GM18498 (cell line): ENCODE results near the gene PRUNE2.
"Not testable (repeated sequence)": the region's sequence is repeated elsewhere in the genome, so short reads cannot be mapped to it uniquely, and the experiment has no call there.

Experiments used
- ATAC-seq: cut with Tn5 transposase; IDR thresholded peaks from one replicate; pipeline ENCODE4 v1.9.1; 2021; ENCODE audit warnings: mild to moderate bottlenecking, moderate library complexity; ENCODE audit not compliant: unreplicated experiment

PRUNE2 gene

DNA sequence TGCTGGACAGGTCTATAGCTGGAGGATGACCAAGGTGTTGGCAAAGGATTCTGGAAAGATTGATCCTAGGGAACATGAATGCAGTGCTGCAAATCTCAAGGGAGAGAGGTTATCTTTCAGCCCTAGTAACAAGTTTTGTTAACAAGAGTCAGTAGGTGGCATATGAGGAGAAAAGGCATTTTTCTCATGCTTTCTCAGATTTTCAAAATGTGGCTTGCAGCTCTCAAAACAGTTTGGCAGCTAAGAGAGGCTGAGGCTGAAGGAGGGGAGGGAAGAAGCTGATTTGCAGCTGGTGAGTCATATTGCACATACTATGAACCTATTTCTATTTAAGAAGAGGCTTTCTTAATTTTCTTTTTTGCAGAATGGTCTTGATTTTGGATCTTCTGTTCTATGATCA is 205.9 kb downstream of the PRUNE2 start:
- no peak for ATAC-seq

DNA sequence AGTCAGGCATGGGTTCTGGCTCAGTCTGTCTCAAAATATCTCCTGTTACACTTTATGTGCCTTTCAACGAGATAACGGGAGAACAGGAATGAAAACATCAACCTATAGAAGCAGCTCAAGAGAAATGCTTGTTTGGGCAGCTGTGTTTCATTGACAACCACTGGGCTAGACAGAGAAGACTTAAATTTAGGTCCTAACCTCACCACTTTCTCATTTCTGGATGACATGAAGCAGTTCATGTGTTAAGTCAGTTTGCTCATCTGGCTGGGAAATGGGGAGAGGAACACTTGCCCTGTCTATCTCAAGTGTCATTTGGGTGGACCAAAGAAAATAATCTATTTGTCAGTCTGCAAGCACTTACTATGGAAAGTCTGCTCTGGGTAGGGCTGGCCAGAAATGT is 208.4 kb downstream of the PRUNE2 start:
- ATAC-seq = no peak

DNA sequence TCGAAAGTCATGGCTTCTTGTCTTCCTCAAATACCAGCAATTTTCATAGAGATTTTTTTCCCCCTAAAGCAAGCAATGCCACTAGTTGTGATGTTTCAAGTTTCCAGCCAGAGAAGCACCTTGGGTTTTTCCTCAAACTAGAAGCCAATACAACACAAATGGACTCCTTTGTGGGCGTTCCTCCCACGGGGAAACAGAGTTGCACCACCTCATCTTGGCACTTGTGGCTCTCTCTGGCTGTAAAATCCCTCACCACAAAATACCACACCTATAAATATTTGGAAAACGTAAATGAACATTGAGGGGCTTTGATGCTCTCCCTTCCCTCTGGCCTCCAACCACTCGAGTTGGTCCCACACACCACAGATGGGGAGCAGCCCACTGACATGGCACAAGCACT is 208.8 kb downstream of the PRUNE2 start:
- no peak for ATAC-seq

DNA sequence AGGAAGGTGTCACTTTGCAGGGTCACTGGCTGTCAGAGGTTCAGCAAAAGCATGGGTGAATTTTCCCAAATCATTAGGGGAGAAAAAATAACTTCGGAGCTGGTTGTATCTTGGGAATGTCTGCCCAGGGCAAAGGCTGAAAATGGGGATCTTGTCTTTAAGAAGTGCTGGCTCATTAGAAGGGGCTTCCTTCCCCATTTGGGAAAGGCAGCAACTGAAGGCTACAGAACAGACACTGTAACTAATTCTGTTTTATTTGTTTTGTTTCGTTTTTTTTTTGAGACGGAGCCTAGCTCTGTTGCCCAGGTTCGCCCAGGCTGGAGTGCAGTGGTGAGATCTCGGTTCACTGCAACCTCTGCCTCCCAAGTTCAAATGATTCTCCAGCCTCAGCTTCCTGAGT is 212.0 kb downstream of the PRUNE2 start:
- no peak for ATAC-seq

DNA sequence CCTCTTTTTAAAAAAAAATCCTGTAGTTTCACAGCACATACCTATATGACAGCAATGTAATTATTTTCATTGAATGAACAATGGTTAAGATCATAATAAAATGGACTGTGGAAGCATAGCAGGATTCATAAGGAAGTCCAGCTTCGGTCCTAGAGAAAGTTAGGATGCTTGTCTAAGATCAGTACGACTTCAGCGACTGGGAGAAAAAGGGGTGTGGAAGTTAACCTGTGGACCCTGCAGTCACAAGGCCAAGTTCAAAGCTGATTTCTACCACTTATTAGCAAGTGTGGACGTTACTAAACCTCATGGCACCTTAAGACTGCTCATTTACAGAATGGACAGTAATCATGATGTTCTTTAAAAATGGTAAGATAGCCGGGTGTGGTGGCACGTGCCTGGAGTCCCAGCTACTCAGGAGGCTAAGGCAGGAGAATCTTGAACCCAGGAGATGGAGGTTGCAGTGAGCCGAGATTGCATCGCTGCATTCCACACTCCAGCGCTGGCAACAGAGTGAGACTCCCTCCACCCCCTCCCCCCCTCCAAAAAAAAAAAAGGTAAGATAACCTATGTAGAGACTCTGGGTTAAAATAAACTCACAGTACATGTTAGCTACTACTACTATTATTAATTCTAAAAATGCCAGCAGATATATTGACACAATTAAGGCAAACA is 213.3 kb downstream of the PRUNE2 start:
- ATAC-seq = no peak

DNA sequence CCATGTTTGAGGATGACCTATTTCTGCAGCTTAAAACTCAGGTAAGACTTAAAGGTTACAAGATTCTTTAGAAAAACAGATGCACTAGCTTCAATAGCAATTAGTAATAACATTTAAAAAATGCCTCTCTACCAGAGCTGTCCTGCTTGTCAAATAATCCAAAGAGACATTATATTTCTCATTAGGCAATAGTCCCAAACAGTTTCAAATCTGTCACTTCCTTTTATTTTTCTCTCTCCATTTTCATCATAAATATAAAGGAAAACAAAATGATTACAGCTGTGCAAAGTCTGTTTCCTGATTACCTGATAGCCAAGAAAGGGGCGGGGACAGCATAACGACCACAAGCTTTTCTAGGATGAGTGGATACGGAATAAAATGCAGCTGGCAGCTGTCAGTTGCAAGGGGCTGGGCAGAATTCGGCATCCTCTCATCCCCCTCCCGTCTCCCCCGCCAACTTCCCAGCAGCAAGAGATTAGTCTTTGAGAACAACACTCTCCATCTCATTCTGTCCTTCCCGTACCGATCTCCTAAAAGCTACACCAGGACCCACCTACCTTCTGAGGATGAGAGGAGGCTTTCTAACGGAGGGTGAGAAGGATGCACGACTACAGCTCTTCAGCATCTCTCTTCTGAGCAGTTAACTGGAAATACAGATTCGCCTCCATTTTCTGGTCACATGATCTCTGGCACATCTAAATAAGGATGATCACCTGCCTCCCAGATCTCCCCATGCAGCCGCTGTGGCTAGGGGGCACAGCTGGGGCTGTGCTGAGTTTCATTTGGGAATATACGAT is 214.2 kb downstream of the PRUNE2 start:
- no peak for ATAC-seq

DNA sequence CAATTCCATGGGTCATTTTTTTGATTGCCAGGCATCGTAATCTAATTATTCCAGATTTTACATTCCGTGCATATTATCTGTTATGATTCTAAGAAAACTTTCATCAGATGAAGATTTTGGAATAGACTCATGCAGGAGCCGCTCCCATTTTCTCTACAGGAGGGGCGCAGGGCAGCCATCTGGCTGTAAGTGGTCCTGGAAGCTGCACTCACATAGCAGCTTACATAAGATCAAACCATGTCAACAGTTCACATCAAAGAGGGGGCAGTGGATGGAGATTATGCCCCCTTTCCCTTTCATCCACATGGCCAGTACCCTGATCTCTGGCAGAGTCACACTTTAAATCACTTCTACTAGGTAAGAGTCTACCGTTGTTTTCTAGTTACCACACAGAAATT is 214.9 kb downstream of the PRUNE2 start:
- no peak for ATAC-seq

DNA sequence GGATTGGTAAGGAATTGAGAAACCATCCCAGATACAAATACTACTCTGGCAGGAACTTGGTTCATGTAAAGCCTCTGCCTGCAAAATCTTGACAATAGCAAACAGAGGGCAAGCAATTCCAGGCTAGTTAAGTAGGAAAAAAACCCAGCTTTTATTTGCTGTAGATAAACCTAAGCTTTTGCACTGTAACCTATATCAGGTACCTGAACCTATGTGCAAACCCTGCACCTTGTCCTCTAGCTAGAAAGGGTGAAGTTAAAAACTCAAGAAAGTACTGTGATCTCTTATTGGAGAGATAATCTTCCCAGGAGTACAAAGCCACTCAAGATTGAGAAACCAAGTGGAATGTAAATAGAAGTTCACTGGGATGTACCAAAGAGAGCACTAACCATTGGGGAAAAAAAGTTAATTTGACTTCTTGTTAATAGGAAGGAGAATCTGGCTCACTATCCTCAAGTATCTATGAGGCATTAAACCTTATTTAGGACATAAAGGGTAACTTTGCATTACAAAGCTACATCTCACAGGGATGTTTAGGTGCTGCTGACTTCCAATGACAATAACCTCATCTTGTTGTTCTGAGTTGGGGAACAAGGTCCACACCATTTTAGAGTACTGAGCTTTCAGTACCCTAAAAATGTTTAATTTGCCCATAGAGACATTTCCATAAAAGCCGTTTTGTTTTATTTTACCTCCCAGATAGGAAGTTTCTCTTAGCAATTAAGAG is 215.5 kb downstream of the PRUNE2 start:
- ATAC-seq = no peak

DNA sequence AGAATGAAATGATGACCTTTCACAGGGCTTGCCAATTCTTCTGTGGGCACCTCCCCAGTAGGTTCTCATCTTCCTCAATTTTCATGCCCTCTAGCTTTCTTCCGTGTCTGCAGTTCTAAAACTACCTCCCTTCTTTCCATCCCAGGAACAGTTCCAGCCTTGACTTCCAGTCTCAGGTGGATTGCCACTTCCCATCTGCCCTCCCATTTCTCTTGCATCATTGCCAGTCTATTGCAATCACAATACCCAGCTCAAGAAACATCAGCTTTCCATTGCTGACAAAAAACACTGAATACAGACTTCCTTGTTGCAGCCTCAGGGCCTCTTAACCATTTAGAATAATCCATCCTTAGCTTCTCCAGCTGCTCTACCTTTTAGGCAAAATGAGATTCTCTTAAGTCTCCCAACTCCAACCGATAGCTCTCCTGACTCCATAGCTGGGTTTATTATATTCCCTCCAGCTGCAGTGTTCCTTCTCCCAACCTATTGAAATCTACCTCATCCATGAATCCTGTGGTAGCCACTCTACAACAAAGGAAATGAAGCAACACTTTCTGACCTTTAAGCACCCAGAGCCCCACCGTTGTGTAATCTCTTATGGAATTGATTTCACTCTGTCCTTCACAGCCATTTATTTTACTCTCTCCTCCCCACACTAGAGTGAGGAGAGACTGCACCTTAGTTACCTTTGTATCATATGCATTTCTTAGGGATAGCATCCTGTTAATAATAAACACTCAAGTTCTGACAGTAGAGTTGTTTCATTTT is 217.3 kb downstream of the PRUNE2 start:
- no peak for ATAC-seq

DNA sequence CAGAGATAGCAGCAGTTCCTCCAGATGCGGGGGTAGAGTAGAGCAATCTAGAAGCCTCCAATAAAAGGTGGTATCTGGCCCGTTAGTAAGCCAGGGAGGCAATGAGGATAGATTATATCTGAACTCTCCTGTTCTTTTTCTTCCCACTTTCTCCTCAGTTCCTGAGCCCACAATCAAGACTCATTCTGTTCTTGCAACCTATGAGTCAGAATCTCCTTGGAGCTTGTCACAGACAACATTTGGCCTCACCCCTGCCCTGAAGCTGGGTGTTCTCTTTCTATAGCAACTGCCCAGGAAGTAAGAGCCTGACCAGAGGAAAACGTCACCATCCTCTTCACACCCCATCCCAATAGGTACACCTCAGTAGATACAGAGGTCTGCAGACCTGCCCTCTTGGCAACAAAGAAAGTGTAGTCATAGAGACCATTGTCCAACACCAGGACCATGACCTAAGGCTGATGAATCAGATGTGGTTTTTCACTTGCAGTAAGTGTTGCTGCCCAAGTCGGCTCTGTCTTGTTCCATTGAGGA is 218.0 kb downstream of the PRUNE2 start:
- peak; percentile 58 for ATAC-seq

DNA sequence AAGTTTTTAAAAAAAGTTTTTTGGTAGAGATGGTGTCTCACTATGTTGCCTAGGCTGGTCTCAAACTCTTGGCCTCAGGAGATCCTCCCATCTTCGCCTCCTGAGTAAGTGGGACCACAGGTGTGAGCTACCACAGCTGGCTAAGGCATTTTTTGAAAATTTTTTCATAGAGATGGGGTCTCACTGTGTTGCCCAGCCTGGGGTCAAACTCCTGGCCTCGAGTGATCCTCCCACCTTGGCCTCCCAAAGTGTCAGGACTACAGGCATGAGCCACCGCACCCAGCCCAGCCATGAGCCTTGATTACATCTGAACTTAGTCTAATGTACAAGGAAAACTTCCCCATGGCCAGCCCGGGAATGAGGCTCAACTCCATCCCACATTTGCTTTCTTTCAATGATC is 219.2 kb downstream of the PRUNE2 start:
- no peak for ATAC-seq

DNA sequence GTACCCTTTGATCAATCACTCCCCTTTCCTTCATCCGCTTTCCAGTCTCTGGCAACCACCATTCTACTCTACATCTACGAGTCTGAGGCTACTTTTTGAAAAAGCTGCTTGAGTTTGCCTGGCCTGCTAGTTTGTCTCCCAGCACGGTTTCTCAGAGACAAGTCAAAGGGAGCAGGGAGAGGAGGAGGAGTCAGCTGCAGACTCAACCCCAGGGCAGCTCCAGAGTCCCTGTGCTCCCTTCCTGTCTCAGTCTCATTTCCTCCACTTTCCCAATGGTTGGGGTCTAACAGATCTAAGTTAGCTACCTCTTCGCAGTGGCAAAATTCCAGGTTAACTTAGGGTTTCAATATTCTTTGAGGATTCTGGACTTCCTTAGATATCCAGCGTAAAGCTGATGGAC is 221.7 kb downstream of the PRUNE2 start:
- ATAC-seq = no peak

DNA sequence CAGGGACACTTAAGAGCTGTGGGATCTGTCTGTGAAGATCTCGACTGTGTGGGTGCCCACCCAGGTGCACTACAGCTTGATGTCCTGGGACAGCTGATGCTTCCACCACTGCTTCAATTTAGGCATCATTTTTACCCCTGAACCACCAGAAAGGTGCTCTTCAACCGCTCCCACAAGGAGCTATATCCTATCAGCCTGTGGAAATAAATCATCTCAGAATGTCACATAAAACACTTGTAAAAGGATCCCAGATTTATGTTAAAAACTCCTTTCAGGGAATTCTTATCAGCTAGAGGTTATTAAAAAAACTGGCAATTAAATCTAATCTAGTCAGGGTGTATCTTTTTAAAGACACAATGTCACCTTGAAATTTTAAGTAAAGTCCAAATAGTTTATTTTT is 224.4 kb downstream of the PRUNE2 start:
- ATAC-seq = no peak

DNA sequence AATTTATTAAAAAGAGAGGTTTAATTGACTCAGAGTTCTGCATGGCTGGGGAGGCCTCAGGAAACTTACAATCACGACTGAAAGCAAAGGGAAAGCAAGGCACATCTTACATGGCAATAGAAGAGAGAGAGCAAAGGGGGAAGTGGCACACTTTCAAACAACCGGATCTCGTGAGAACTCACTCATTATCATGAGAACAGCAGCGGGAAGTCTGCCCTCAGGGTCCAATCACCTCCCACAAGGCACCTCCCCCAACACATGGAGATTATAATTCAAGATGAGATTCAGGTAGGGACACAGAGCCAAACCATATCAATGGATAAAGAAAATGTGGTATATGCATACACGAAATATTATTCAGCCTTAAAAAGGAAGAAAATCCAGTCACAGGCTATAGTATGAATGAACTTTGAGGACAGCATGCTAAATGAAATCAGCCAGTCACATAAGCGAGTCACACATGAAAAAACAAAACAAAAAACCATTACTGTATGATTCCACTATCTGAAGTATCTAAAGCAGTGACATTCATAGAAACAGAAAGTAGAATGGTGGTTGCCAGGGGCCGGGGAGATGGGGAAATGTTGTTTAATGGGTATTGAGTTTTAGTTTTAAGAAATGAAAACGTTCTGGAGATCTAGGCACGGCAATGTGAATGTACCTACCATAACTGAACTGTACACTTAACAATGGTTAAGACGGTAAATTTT is 225.0 kb downstream of the PRUNE2 start:
- ATAC-seq = peak; percentile 55

DNA sequence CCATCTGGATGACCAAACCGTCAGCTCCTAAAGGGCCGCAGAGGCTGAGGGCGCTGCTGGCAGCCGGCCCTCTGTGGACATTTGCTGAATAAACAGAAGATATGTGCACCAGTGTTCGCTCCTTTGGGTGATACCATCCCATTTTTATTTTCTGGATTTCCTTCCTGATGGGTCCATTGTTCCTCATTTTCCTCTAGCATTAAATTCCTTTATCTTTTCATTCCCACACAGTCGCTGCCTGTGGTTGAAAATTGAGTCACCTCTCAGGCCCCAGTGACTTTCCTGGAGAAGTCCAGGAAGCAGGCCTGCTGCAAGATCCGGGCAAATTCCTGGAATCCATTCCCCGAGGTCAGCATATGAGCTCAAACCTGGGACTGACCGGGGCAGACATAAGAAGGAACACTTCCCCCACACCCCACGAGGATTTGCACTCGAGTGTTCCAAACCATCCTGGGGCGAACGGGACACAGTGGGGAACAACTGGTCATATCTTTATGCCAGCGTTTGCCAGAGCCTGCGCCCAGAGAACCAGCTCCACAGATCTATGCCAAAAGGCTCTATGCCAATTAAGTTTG is 228.3 kb downstream of the PRUNE2 start:
- no peak for ATAC-seq

DNA sequence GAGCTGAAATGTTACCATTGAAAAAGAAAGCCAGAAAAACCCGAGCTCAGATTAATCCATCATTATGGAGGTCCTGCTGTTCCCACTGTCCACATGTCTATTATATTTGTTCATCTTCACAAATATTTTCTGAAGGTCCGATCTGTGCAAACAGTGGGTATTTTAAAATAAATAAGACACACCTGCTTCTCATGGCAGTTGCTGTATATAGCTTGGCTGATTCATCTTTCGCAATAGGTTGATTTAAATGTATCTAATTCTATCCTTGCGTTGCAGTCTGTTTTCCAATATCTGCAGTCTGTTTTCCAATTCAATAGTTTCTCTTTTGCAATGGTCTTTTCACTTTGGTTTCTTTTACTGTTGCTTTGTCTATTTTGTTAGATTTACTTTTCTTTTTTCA is 229.1 kb downstream of the PRUNE2 start:
- no peak for ATAC-seq

DNA sequence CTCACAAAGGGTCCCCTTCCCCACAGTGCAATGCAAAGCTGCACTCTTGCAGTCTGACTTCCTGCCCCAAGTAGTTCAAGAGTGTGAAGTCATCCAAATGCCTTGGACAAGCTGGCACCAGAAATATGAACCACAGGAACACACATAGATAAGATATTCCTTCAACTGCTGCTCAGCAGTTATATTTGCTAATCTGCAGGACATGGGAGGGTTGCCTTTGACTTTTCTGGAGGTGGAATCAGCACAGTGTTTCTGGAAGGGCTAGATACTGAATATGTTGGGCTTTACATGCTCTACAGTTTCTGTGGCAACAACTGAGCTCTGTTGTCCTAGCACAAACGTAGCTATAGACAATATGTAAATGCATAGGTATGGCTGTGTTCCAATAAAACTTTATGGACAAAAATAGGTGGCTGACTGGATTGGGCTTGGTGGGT is 238.4 kb downstream of the PRUNE2 start:
- no peak for ATAC-seq

DNA sequence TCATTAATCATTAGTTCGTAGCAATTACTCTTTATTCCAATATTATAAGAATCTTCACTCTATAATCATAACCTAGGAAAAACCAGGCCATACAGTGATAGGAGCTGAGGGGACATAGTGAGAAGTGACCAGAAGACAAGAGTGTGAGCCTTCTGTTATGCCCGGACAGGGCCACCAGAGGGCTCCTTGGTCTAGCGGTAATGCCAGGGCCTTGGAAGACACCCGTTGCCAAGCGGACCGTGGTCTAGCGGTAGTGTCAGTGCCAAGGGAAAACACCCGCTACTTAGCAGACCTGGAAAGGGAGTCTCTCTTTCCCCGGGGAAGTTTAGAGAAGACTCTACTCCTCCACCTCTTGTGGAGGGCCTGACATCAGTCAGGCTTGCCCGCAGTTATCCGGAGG is 239.9 kb downstream of the PRUNE2 start:
- ATAC-seq = not testable (repeated sequence)

DNA sequence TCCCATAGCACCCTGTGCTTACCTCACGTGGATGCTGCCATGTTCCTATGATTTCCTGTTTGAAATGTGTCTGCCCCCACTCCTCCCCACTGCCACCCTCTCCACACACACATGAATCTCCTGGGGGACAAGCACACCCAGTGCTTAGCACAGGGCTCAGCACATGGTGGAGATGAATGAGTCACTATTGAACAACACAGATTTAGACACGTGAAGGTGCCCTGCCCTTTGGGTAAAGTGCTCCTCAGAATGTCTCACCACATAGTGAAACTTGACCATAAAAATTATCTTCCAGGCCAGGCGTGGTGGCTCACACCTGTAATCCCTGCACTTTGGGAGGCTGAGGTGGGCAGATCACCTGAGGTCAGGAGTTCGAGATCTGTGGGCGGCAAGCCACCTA is 240.5 kb downstream of the PRUNE2 start:
- no peak for ATAC-seq

DNA sequence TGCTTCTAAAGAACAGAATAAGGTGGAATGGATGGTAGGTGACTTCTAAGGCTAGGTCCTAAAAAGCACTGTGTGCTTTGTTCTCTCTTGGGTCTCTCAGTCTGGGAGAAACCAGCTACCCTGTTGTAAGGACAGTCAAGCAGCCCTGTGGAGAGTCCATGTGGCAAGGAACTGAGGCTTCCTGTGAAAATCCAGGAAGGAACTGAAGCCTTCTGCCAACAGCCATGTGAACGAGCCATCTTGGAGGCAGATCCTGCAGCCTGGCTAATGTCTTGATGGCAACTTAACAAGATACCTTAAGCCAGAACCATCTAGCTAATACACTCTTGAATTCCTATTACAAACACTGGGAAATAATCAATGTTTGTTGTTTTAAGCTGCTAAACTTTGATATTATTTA is 241.8 kb downstream of the PRUNE2 start:
- ATAC-seq = no peak
